HK-2 (cell line): Measurements from ENCODE around the gene C19orf12.

Experiments used
- DNase-seq: peaks from one replicate; pipeline ENCODE4 v3.0.0-alpha.2; 2018; ENCODE audit not compliant: unreplicated experiment

C19orf12 gene

GRCh38 chr19:29714953-29715700 lies at the start of gene C19orf12:
C19orf12 (minus strand) TSS chr19:29715261; CDS start chr19:29708413, 6,848 bp downstream.
- peak; percentile 55 for DNase-seq

- DNase-seq: no peak
These were observed 49.3 kb upstream of the C19orf12 start for GRCh38 chr19:29764361-29764760.

GRCh38 chr19:29763196-29763595 lies 48.1 kb upstream of the C19orf12 start:
- no peak for DNase-seq

- DNase-seq: no peak
These were observed 46.6 kb upstream of the C19orf12 start for GRCh38 chr19:29761575-29762232.

- no peak for DNase-seq
These were observed 45.9 kb upstream of the C19orf12 start for GRCh38 chr19:29760752-29761502.

DNA sequence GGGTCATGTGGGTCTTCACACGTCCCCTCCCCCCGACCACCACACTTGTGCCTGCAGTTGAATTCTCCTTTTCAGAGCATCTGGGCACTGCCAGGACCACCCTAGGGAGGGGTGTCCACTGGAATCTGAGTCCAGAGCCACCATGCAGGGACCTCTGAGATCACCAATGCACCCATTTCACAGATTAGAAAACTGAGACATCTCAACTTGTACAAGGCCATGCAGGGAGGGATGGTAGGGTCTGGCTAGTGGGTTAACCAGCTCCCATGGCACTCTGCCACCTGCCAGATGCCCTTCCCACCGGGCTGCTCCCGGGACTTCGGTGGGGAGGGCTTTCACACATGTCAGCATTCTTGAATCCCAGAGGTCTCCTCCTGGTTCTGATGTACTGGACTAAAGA lies 44.3 kb upstream of the C19orf12 start:
- DNase-seq: no peak

GRCh38 chr19:29758863-29759262 lies 43.8 kb upstream of the C19orf12 start:
- DNase-seq: no peak

DNA sequence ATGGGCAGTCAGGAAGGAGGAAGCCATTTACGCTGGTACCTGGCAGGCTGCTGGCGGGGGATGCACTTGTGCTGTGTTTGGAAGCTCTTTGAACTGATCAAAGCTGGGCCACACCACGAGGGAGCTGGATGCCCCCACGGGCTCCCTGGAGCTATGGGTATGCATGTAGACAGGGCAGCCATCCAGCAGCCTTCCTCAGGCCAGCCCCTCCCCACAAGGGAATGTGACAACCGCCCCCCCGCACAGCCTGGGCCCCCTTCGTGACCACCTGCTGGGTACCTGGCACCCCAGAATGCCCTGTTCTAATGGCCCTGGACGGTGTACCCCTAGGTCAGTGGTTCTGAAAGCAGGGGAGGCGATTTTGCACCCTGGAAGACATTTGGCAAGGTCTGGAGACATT lies 42.5 kb upstream of the C19orf12 start:
- no peak for DNase-seq

DNA sequence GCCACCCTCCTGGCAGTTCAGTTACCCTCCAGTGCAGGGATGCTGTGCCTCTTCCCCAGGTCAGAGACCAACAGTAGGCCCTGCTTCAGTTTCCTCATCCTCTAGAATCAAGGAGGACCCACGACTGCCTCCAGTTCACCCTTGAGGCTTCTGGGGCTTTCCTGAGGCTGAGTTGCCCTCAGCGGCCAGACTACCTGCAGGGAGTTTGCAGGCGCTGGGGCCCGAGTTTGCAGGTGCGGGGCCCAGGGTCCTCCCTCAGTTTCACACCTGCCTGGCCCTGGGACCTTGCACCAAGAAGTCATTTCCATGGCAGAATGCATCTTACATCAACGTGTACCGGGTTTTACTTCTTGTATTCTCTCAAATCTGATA lies 38.9 kb upstream of the C19orf12 start:
- no peak for DNase-seq

DNA sequence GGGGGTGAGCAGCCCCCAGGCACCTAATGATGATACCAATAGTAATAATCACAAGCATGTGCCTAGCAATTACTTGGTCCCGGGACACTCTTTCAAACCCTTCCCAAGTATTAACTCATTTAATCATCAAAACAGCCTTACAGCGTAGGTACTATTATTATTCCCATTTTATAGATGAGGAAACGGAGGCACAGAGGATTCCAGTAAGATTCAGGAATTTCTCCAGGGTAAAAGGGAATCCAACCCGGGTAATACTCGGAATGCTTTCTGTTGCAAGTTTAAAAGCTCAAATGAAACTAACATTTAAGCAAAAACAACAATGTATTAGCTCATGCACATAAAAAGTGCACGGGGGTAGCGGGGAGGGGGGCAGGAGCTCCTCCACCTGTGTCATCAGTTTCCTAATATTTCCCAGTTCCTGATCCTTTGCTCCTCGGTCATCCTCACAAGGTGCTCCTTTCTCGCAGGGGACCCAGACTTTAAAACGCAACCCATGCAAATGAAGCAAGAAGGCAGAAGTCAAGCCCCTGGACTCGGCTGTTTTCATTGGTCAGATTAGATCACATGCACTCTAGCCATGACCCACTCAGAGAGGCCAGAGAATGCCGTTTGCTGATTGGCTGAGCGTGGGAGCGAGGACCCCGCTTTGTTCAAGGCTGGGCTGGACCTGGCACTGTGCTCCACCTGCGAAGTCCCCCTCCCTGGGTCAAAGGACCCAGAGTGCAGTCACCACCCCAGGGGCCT lies 38.3 kb upstream of the C19orf12 start:
- no peak for DNase-seq

DNA sequence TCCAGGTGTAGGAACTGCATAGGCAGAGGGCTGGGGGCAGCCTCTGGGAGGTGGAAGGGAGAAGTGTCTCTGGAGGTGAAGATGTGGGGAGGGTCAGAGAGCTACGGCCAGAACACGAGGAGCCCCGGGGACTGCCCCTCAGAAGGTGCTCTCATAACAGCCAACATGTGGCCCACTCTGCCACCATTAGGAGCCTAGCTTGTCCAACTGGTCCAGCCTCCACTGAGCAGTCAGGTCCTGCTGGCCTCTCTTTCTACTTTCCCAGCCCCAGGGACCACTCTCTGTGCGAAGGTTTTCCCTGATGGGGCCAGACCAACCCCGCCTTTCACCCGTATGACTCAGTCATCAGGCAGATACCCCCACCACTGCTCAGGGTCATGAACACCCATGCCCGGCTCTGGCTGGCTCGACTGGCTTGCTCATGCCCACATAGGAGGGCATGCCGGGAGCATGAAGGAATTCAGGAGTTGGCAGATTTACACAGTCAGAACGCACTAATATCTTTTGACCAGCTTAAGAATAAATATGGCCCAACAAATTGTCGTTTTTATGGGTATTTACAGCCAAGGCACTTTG lies 37.5 kb upstream of the C19orf12 start:
- DNase-seq: no peak

- DNase-seq: no peak
These were observed 36.9 kb upstream of the C19orf12 start for GRCh38 chr19:29751932-29752331.

- DNase-seq: no peak
These were observed 34.9 kb upstream of the C19orf12 start for GRCh38 chr19:29750001-29750400.

- no peak for DNase-seq
These were observed 34.2 kb upstream of the C19orf12 start for GRCh38 chr19:29748996-29749849.

- DNase-seq: no peak
These were observed 30.2 kb upstream of the C19orf12 start for GRCh38 chr19:29745253-29745652.

DNA sequence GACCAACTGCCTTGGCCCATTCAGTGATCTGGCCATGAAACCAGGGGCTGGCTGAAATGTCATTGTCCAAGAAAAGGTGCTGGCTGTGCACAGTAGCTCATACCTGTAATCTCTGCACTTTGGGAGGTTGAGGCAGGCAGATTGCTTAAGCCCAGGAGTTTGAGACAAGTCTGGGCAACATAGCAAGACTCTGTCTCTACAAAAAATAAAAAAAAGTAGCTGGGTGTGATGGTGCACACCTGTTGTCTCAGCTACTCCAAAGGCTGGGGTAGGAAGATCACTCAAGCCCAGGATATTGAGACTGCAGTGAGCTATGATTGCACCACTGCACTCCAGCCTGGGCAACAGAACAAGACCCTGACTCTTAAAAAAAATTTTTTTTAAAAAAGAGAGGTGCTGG lies 28.6 kb upstream of the C19orf12 start:
- DNase-seq: no peak

GRCh38 chr19:29741776-29742175 lies 26.7 kb upstream of the C19orf12 start:
- no peak for DNase-seq

DNA sequence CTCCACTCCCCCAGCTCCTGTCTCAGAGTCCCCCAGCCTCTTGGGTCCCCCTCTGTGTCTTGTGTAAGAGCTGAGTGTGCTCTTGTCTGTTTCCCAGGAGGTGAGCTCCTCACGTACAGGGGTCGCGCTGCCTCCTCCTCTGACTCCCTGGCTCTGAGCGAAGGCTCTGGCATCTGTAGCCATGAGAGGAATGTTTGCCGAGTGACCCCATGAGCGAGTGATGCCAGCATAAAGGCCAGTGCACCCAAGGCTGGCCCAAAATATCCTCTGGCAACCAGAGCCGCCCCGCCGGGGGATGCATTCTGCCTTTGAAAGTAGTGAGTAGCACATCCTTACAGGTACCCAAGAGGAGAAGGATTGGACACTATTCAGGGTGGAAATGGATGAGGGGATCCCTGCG lies 26.2 kb upstream of the C19orf12 start:
- no peak for DNase-seq

- DNase-seq: no peak
These were observed 22.5 kb upstream of the C19orf12 start for GRCh38 chr19:29737461-29738000.

DNA sequence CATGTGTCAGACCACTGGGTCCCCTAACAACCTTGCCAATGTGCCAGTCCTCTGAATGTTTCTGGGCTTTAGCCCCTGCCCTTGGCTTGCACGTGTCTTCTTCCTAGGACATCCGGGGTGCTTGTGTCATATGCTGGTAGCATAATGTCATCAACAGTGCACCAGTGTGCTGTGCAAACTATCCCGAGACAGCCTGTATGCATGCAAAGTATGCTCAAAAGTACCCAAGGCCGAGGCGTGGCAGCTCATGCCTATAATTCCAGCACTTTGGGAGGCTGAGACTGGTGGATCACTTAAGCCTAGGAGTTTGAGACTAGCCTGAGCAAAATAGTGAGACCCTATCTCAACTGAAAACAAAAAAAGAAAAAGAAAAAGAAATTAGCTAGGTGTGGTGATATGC lies 20.8 kb upstream of the C19orf12 start:
- DNase-seq: no peak
